GM19397 (cell line): ENCODE data around the gene TRABD2B.

ENCODE experiments used
- ATAC-seq: cut with Tn5 transposase; IDR thresholded peaks from one replicate; pipeline ENCODE4 v1.9.1; 2021; ENCODE audit warnings: mild to moderate bottlenecking, moderate library complexity; ENCODE audit not compliant: unreplicated experiment

The TRABD2B gene

DNA sequence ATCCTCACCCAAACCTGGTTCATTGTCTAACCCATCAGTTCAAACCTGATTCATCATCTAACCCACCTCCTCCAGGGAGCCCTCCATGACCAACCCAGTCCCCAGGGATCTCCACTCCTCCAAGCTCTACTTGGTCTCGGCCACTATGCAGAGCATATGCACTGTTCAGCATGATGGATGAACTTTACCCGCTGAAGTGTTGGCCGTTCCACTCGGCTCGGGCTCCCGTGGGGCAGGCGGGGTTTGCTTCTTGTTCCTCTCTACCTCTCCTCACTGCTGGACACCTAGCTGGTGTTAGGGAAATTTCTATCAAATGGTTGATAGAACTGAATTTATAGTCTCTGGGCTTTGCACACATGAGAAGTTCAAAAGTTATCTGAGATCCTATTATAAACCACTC lies 111.0 kb downstream of the TRABD2B start:
- no peak for ATAC-seq

DNA sequence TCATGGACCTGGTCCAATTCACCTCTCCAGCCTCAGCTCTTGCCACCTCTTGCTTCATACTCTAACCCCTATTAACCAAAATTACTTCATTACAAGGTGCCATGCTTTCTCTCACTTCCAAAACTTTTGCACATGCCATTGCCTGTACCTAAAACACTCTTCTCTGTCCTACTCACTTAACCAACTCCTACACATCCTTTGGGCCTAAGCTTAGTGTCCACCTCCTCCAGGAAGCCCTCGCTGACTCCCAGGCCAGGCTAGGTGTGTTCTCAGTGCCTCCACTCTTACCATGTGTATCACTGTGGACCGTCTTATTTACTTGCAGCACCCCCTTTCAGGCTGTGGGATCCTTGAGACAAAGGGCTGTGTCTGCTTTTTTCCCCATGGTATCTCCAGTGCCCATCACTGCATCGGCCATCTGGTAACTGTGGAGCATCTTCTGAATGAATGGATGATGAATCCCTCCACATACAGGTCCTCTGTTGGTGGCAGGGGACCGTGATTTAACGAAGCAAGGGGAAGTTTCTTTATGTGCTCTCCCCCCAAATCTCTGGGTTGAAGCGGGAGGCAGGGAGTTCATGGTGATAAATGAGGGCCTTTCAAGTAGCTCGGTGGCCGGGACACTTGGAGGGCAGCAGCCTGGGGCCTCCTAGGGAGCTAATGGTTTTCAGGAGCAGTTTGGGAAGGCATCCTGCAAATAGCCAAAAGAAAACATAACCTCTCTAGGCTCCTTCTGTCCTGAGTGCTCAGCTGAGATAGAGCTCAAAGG lies 111.9 kb downstream of the TRABD2B start:
- no peak for ATAC-seq

DNA sequence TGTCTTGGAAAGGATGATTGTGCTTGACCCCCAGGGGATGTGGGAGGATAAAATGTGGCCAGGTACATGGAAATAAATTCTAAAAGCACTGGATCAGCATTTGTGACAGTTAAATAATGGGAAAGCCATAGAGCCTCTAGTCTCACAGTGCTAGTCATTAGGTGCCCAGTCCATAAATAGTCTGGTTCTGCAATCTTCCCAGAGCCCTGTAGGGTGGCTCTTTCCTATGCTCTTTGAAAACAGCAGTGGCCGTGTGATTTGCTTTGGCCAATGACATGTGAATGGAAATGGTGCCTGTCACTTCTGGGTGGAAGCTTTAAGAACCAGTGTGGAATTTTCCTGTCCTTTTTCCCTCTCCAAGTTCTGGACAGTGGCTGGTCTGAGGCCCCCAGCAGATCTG lies 113.2 kb downstream of the TRABD2B start:
- ATAC-seq: no peak

DNA sequence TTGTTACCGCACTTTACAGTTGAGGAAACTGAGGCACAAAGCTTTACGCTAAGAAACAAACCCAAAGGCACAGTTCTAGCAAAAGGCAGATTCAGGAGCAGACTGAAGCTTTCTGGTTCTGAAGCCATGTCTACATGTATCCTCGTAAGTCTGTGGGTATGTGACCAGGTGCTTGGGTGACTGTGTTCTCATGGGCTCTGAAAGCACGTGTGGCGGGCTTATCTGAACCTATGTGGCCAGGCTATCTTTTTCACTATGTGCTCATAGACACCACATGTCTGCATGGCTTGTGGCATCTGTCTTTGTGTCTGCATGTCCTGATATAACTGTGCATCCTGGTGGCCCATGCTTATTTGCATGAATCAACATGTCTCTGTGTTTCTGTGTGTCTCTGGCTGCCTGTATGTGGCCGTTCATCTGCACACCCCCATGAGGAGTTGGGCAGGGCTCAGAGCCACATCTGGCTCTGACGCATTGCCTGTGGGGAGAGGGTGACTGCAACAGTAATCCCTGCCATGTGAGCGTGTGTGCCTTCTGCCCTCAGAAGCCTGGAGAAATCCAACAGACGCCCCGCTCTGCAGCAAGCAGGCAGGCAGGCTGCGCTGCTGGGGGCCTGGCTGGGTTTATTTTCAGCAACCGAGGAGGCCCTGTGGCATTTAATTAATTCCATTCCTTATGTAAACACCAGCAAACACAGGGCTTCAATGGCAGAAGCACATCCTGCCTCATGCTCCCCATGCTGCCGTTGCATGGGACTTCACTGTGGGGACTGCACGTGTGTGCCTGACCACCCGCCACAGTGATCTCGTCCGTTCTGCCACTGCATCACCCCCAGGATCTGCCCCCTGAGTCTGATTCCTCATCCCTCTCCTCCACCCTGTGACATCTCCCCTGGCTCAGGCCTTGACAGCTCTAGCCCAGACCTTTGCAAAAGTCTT lies 115.4 kb downstream of the TRABD2B start:
- ATAC-seq: no peak

DNA sequence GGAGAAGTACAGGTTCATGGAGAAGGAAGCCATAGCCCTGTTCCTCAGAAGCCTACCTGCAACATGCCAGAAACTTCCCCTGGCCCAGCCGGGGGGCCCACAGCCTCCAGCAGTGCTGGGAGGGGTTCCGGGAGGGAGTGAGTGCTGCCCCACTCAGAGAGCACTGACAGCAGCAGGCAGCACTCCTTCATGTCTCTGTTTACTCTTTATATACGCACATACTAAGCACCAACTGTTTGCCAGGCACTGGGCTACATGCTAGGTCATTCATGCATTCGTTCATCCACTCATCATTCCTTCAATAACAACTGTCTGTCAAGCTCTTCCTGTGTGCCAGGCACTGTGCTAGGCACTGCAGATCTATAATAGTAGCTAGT lies 120.6 kb downstream of the TRABD2B start:
- ATAC-seq: no peak

DNA sequence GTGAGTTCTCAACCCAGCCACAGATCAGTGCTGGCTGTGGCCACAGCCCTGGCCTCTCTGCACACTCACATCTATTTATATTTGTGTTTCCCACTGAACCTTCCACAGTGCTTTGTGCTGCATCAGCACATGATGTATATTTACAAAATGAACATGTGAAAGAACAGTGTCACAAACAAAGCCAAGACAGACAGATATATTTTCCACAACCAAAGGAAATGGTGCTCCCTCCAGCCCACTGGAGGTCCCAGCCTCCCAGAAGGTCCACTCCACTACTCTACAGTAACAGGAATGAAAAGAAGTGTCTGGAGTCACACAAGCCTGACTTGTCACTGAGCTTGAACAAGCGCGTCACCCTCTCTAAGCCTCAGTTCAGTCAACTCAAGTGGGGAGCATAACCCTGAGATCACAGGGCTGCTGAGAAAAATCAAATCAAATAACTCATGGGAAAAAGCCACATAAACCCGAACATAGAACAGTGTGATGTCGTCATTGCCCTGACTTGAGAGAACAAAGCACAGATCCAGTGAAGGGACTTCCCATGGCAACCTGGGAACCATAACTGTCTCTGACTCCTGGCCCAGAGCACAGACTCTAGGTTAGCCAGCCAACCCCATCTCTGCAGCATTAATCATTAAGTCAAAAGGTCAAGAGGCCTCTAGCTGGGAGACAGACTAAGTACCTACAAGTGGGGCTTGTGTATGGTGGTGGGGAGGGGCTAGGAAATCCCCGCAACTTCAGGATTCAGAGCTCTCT lies 121.2 kb downstream of the TRABD2B start:
- ATAC-seq: no peak

DNA sequence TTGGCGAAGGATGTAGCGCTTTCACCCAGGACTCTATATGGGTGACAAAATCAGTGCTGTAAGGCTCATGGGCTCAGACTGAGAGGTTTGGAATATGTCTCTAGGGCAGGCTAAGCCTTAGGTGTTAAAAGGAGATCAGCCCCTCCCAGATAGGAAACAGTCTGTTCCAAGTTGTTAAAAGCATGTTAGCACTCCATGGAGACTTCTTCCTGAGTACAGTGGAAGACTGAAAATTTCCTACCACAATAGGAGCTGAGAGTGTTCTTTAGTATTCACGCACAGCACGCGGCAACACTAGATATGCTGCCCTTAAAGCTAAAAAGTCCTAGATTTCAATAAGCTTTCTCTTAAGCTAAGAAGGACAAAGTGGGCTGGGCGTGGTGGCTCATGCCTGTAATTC lies 122.1 kb downstream of the TRABD2B start:
- ATAC-seq: no peak

DNA sequence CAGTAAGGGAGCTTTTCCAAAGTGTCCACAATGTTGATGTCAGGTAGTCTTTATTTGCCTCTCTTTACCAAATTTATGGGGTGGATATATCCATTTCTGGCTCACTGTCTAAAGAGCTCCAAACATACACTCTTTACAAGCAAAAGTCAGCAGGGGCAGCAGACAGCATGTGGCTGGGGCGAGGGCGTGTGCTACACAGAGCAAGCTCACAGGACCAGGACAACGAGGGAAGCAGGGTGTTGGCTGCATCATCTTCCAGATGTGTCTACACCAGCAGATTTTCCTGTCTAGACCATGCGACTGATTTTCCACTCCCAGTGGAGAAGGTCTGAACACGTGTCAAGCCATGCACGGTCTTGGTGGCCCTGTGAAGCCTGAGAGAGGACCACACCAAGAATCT lies 123.8 kb downstream of the TRABD2B start:
- no peak for ATAC-seq

DNA sequence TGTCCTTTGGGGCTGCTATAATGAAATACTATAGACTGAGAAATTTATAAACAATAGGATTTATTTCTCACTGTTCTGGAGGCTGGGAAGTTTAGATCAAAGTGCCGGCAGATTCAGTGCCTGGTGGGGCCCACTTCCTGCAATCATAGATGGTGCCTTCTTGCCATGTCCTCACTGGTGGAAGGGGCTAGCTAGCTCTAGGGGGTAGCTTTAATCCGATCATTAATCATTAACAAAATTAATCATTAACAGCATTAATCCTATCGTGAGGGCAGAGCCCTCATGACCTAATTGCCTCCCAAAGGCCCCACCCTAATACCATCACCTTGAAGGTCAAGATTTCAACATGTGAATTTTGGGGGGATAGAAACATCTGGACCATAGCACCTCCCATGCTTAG lies 124.3 kb downstream of the TRABD2B start:
- ATAC-seq: no peak

DNA sequence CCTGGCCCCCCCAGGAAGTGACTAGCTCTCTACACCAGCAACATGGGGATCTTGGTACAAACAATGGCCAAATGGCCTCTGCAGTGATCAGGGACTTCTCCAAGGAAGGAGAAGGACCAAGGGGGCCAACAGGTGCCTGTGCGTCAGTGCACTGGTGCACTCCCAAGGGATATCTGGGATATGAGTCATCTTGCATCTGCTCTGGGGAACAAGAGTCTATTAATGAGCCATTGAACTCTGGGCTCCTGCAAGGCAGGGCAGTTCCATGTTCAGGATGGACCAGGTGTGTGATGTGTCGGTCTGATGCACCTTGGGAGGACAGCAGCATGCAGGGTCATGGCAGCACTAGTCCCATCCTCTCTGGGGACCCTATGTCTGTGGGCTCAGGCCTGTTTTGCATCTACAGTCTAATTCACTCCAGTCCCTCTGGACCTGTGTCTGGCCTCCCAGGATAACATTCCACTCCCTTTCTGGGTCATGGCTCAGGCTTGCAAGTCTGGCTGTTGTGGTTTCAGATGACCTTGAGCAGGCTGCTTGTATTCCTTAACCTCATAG lies 125.3 kb downstream of the TRABD2B start:
- no peak for ATAC-seq

DNA sequence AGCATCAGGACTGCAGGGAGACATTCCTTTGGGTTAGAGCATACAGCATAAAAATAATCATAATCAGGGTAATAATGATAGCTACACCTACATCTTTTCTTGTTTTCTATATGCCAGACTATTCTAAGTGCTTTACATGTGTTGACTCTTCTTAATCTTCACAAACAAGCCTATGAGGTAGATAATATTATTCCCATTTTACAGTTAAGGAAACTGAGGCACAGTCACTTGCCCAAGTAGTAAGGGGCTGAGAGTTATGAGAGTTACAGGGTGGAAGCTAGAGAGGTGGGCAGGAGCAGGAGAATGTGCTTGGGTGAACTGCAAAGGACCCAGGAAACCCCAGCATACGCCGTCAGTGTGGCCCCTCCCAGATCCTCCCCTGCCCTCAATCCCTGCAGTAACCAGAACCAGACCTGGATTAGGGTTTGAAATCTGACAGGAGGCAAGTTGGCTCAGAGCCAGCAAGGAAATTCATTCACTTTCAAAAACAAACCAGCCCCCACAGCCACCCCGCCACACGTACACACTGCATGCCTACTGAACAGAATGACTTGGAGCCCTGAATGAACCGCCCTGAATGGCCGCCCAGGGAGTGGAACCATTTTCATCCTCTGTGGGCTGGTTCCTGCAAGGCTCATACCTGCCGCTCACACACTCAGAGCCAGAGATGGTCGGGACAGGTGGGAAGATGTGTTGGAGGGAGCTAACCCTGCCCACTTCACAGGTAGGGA lies 126.1 kb downstream of the TRABD2B start:
- ATAC-seq: no peak

DNA sequence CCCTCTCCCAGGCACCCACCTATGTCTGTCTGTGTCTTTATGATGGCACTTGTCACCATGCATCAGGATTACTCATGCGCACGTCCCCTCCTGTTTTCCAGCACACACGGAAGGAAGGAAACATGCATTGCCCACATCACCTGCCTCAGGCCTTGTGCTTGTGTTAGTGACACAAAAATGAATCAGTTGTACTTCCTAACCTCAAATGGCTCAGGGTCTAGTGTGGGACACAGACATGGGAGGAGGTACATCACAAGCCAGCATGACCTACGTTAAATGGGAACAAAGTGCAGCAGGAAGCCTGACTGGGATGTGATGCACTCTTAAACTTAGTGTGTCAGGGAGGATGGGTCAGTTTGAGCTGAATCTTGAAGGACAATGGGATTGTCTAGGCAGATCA lies 126.7 kb downstream of the TRABD2B start:
- no peak for ATAC-seq

DNA sequence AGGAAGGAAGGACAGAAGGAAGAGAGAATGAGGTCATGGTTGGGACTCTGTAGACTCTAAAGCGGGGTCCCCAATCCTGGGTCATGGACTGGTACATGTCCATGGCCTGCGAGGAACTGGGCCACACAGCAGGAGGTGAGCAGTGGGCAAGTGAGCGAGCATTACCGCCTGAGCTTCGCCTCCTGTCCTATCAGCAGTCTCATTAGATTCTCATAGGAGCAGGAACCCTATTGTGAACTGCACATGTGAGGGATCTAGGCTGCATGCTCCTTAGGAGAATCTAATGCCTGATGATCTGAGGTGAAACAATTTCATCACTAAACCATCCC lies 128.9 kb downstream of the TRABD2B start:
- no peak for ATAC-seq

DNA sequence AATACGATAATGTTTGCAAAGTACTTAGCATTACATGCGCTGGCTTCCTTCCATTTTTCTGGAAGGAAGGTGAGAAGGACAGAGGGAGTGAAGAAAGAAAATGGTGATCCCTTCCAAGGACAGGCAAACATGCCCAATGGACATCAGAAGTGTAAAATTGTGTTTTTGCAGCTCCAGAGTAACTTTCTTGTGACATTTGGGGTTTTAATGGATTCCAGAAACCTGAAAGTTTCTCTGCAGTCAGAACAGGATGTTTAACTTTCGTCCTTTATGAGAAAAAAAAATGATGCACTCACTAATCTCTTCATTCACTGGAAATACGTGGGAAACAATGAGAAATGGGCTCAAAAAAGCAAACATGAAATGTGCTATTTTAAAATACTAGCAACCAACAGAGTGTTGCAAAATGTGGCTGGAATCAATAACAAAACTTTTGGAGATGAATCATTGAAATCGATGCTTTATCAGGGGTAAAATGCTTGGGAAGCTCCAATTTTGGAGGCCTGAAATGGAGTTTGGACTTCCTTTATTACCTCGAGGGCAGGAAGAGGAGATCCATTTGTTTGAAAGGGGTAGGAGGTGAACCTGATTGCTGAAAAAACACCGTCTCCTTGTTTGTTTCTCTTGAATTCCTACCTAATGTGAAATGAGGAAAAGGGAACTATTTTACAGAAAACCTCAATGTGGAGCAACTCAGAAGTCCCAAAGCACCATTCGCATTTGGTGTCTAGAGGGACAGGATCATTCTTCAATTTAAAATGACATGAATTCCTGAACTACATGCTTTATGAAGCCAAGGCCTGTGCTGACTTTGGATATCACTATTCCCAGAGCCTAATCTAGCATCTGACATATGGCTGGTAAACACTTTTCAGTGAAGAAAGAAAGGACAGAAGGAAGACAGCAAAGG lies 129.5 kb downstream of the TRABD2B start:
- no peak for ATAC-seq

DNA sequence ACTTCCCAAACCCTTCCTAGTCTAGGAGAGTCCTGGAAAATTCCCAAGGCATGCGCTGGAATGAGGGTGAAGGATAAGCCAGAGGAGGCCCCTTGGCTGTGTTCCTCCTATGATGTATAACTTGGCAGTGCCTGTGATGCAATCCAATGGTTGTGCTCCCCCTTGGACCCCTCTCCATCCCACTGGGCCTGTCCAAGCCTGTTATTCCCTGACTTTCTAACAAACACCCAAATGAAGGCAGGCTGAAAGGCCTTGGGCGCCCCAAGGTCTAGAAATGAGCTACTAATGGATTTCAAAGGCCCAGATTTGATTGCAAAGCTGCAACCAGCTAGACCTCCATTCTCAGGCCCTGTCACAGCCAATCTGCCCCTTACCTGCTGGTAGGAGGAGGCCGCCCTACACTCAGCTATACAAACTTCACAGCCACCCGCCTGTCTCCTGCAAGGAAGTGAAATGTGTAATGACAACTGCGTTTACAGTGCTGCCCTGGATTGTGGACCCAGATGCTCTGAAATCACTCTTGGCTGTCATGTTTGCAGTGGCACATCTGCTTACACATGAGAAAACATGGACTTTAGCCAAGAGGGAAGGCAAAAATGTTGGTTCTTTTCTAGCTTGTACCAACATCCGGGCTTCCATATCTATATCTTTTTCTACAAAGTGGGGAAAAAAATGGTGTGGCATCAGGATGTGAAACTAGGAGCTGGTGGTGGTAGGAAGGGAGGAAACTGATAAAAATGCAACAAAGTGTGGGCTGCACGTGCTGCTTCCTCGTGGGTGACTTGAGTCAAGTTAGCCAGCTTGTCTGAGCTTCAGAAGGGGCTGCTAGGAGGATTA lies 130.4 kb downstream of the TRABD2B start:
- no peak for ATAC-seq

DNA sequence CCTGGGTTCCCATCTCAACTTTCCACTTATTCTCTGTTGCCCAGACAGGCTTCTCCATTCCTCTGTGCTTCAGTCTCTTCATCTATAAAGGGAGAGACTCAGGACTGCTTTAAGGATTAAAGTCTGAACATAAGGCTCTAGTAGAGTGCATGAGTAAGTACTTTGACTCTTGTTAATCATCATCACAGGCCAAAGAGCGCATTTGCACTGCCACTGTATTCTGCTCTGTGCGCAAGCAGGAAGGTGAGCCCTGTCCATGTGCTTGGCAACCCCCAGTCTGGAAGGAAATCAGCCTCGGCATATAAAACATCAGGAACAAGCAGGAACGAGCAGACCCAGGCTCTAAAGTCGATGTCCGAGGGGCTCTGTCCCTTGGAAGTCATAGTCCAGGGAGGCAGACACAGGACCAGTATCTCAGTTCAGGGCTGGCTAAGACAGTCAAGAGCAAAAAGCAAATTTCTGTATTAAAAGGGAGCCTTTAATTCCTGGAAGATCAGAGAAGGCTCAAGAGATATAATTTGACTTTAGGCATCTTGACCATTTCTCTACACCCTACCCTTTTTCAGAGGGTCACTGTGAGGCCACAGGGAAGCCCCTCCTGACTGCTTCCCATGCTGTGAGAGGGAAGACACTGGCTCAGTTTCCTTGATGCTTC lies 131.2 kb downstream of the TRABD2B start:
- ATAC-seq: no peak

DNA sequence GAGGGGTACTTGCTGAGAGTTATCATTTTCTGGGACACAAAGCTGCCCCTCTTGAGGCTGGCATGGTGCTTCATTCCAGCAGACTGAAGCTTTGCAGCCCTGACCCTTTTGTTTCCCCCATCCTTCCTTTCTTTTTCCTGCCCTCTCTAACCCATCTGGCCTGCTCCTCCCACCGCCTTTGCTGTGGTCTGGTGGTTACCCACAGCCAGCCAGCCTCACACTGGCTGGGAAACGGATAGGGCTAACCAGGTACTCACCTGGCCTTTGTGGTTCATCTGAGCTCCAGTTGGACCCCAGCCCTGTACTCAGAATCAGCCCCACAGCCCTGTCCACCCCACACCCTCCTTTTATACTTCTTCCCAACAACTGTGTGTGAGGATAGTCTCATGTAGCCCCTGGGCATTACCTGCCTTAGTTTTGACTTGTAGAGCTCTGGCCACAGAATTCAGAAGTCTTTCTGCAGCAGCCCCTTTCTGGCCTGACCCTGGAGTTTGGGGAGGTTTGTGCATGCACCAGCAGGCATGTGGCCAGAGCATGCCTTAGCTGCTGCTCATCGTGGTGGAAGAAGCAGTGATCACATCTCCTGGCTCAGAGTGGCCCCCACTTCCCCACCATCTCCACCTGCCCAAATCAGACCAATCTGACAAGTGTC lies 138.0 kb downstream of the TRABD2B start:
- no peak for ATAC-seq

DNA sequence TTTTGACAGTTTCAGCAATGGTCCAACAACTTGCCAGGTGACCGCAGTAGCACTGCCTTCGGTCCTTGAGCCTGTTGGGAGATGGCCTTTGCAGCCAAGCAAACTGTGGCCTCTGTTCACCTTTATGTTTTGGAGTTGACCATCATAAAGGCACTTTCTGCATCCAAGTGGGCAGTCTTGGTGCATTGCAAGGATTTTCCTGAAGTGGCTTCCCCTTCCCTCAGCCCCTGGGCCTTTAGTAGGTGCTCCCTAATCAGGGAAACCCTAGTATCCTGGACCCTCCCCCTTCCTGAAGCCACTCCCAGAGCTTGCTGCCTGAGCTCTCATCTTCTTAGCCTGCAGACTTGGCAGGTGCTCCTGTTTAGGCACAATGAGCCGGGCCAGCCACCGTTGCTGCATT lies 140.2 kb downstream of the TRABD2B start:
- ATAC-seq: no peak
